Gastrocnemius medialis (tissue), 4 donors: Measurements from ENCODE around the gene ANKMY1.

Source experiments
- POLR2A ChIP-seq, 2 donors: fragments of 450-650 bp; IDR thresholded peaks; one replicate each; pipeline ENCODE4 v1.6.1; 2017; ENCODE audit warnings: antibody characterized with exemption in 2 of 2, mild to moderate bottlenecking in 2 of 2, moderate library complexity in 2 of 2
- TF ChIP-seq, protein P1 (sequence below), 5 experiments: fragments of 450-650 bp in 3 of 5; fragments of 200-600 bp in 2 of 5; sonication (generic) in 2 of 5; IDR thresholded peaks in 4 of 5; conservative IDR thresholded peaks in 1 of 5; 1 replicate in 4 of 5; 2 replicates in 1 of 5; pipeline ENCODE4 v1.5.1; 2016 to 2019; ENCODE audit warnings: antibody characterized with exemption in 5 of 5, mild to moderate bottlenecking in 3 of 5, moderate library complexity in 3 of 5

DNA sequence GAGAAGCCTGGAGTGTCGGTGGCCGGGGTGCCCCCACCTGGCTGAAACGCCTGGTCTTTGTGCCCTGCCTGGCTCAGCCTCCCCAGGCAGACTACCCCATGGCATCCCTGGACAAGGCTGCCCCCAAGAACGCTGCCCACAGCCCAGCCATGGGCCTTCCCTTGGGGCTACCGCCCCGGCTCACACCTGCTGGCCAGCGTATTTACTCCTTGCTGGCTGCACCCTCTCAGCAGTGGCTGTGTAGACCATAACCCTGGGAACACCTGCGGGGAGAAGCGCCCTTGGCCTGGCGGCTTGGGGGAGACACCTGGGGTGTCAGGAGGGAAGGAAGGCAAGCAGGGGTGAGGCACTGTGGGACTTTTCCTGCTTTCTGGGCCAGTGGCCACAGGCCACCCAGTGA is 46.1 kb upstream of the ANKMY1 start:
- TF ChIP-seq, protein P1, sequence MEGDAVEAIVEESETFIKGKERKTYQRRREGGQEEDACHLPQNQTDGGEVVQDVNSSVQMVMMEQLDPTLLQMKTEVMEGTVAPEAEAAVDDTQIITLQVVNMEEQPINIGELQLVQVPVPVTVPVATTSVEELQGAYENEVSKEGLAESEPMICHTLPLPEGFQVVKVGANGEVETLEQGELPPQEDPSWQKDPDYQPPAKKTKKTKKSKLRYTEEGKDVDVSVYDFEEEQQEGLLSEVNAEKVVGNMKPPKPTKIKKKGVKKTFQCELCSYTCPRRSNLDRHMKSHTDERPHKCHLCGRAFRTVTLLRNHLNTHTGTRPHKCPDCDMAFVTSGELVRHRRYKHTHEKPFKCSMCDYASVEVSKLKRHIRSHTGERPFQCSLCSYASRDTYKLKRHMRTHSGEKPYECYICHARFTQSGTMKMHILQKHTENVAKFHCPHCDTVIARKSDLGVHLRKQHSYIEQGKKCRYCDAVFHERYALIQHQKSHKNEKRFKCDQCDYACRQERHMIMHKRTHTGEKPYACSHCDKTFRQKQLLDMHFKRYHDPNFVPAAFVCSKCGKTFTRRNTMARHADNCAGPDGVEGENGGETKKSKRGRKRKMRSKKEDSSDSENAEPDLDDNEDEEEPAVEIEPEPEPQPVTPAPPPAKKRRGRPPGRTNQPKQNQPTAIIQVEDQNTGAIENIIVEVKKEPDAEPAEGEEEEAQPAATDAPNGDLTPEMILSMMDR (IDR thresholded peaks at IDR 0.05 in 4 of 5, conservative IDR thresholded peaks at IDR 0.05 in 1 of 5): no peak
- no peak for TF ChIP-seq POLR2A (IDR thresholded peaks at IDR 0.05)
